Effector memory CD8-positive, alpha-beta T cell (primary cell): ENCODE data around the gene UBAC2.

ENCODE experiments used
- ATAC-seq: fragments of 150-1000 bp; cut with Tn5 transposase; replicated peaks from 2 replicates; pipeline ENCODE4 v1.10.0; 2021; ENCODE audit warnings: mild to moderate bottlenecking, moderate library complexity
- DNase-seq, 3 experiments: peaks; one replicate each; pipeline ENCODE4 v3.0.0; 2021
- H3K27ac Mint-ChIP-seq, 2 donors: one replicate each; pipeline ENCODE4 v1.8.0; 2022; ENCODE audit warnings: mild to moderate bottlenecking in 2 of 2, mixed read lengths in 2 of 2, moderate library complexity in 2 of 2
- H3K27me3 Mint-ChIP-seq, 2 donors: one replicate each; pipeline ENCODE4 v1.8.0; 2022; ENCODE audit warnings: mixed read lengths in 2 of 2
- H3K36me3 Mint-ChIP-seq: one replicate; pipeline ENCODE4 v1.8.0; 2022; ENCODE audit warnings: mild to moderate bottlenecking, moderate library complexity, mixed read lengths; ENCODE audit not compliant: insufficient read depth
- H3K4me1 Mint-ChIP-seq, 2 donors: one replicate each; pipeline ENCODE4 v1.8.0; 2022; ENCODE audit warnings: low read depth in 2 of 2, mixed read lengths in 2 of 2
- H3K4me3 Mint-ChIP-seq, 2 donors: one replicate each; pipeline ENCODE4 v1.8.0; 2022; ENCODE audit warnings: mild to moderate bottlenecking in 2 of 2, mixed read lengths in 2 of 2, moderate library complexity in 2 of 2
- H3K9me3 Mint-ChIP-seq, 2 donors: one replicate each; pipeline ENCODE4 v1.8.0; 2022; ENCODE audit warnings: mixed read lengths in 2 of 2

Gene UBAC2

GRCh38 chr13:99331881-99332293, 131.2 kb downstream of the UBAC2 start:
- Mint-ChIP-seq H3K27ac (no peak overlapping the region), H3K9me3 (no peaks in the 10 kb centered on the region), H3K36me3 (peaks cover 8% of the 10 kb centered on the region), H3K27me3 (no peaks in the 10 kb centered on the region), H3K4me3 (no peak overlapping the region), H3K4me1 (peaks cover 23 to 37% of the 10 kb centered on the region in 2 donors)
- DNase-seq, result no peak
- ATAC-seq, result no peak

GRCh38 chr13:99332456-99332855, 131.8 kb downstream of the UBAC2 start:
- H3K9me3 Mint-ChIP-seq, result no peaks in the 10 kb centered on the region
- peaks cover 18 to 36% of the 10 kb centered on the region in 2 donors for H3K4me1 Mint-ChIP-seq
- ATAC-seq, result no peak
- H3K27me3 Mint-ChIP-seq, result no peaks in the 10 kb centered on the region
- peaks cover 7% of the 10 kb centered on the region for H3K36me3 Mint-ChIP-seq
- H3K27ac Mint-ChIP-seq, result no peak overlapping the region
- DNase-seq, result no peak
- H3K4me3 Mint-ChIP-seq, result no peak overlapping the region

- Mint-ChIP-seq H3K4me3 (no peak overlapping the region), H3K9me3 (no peaks in the 10 kb centered on the region), H3K36me3 (peaks cover 10% of the 10 kb centered on the region), H3K27me3 (no peaks in the 10 kb centered on the region), H3K27ac (peak overlapping the region in 1 of 2 donors; percentile 67), H3K4me1 (peaks cover 28 to 49% of the 10 kb centered on the region in 2 donors)
- no peak for ATAC-seq
- no peak for DNase-seq
Measured at GRCh38 chr13:99334221-99334620, 133.6 kb downstream of the UBAC2 start.

GRCh38 chr13:99335087-99335486, 134.4 kb downstream of the UBAC2 start:
- peak overlapping the region; percentile 5 to 67 for H3K27ac Mint-ChIP-seq
- H3K36me3 Mint-ChIP-seq, result peaks cover 18% of the 10 kb centered on the region
- H3K9me3 Mint-ChIP-seq, result no peaks in the 10 kb centered on the region
- no peaks in the 10 kb centered on the region for H3K27me3 Mint-ChIP-seq
- H3K4me3 Mint-ChIP-seq, result no peak overlapping the region
- H3K4me1 Mint-ChIP-seq, result peaks cover 34 to 56% of the 10 kb centered on the region in 2 donors
- ATAC-seq (no peak), DNase-seq (no peak)

GRCh38 chr13:99335603-99336002, 134.9 kb downstream of the UBAC2 start:
- no peak overlapping the region for H3K4me3 Mint-ChIP-seq
- no peaks in the 10 kb centered on the region for H3K27me3 Mint-ChIP-seq
- peak overlapping the region; percentile 5 to 62 for H3K27ac Mint-ChIP-seq
- H3K4me1 Mint-ChIP-seq, result peaks cover 39 to 61% of the 10 kb centered on the region in 2 donors
- ATAC-seq (no peak), DNase-seq (no peak)
- H3K36me3 Mint-ChIP-seq, result peaks cover 23% of the 10 kb centered on the region
- H3K9me3 Mint-ChIP-seq, result no peaks in the 10 kb centered on the region

- Mint-ChIP-seq H3K9me3 (no peaks in the 10 kb centered on the region), H3K27me3 (no peaks in the 10 kb centered on the region), H3K27ac (peak overlapping the region; percentile 75 to 91), H3K4me1 (peaks cover 41 to 69% of the 10 kb centered on the region in 2 donors), H3K36me3 (peaks cover 29% of the 10 kb centered on the region), H3K4me3 (peak overlapping the region; percentile 81 to 84)
- ATAC-seq (no peak), DNase-seq (no peak)
Measured at GRCh38 chr13:99339230-99339721, 138.6 kb downstream of the UBAC2 start.

GRCh38 chr13:99339736-99340397, 139.2 kb downstream of the UBAC2 start:
- Mint-ChIP-seq H3K27me3 (no peaks in the 10 kb centered on the region), H3K9me3 (no peaks in the 10 kb centered on the region), H3K4me3 (peak overlapping the region; percentile 81 to 84), H3K27ac (peak overlapping the region; percentile 75 to 91), H3K36me3 (peaks cover 34% of the 10 kb centered on the region), H3K4me1 (peaks cover 45 to 68% of the 10 kb centered on the region in 2 donors)
- DNase-seq (peak; percentile 63 to 68 (median 66)), ATAC-seq (peak; percentile 90)

- Mint-ChIP-seq H3K9me3 (no peaks in the 10 kb centered on the region), H3K4me3 (peak overlapping the region; percentile 81 to 84), H3K27ac (peak overlapping the region; percentile 75 to 91), H3K36me3 (peaks cover 35% of the 10 kb centered on the region), H3K27me3 (no peaks in the 10 kb centered on the region), H3K4me1 (peaks cover 48 to 66% of the 10 kb centered on the region in 2 donors)
- DNase-seq (no peak), ATAC-seq (peak; percentile 49)
Measured at GRCh38 chr13:99340638-99341037, 140.0 kb downstream of the UBAC2 start.

- H3K36me3 Mint-ChIP-seq, result peaks cover 43% of the 10 kb centered on the region
- no peak overlapping the region for H3K27ac Mint-ChIP-seq
- H3K9me3 Mint-ChIP-seq, result no peaks in the 10 kb centered on the region
- H3K4me1 Mint-ChIP-seq, result peaks cover 56 to 68% of the 10 kb centered on the region in 2 donors
- peak overlapping the region in 1 of 2 donors; percentile 84 for H3K4me3 Mint-ChIP-seq
- DNase-seq (no peak), ATAC-seq (no peak)
- no peaks in the 10 kb centered on the region for H3K27me3 Mint-ChIP-seq
Measured at GRCh38 chr13:99341969-99342722, 141.5 kb downstream of the UBAC2 start.

- Mint-ChIP-seq H3K27ac (no peak overlapping the region), H3K9me3 (no peaks in the 10 kb centered on the region)
- no peak for ATAC-seq
Measured at GRCh38 chr13:99342723-99343315, 142.2 kb downstream of the UBAC2 start.

GRCh38 chr13:99344610-99345208, 144.1 kb downstream of the UBAC2 start:
- H3K4me1 Mint-ChIP-seq, result peaks cover 64 to 73% of the 10 kb centered on the region in 2 donors
- peaks cover 56% of the 10 kb centered on the region for H3K36me3 Mint-ChIP-seq
- peak overlapping the region in 1 of 2 donors; percentile 5 for H3K4me3 Mint-ChIP-seq
- H3K27ac Mint-ChIP-seq, result peak overlapping the region; percentile 29 to 86
- DNase-seq, result no peak
- H3K27me3 Mint-ChIP-seq, result no peaks in the 10 kb centered on the region
- H3K9me3 Mint-ChIP-seq, result no peaks in the 10 kb centered on the region
- no peak for ATAC-seq

More at GRCh38 chr13:99342723-99343315, 142.2 kb downstream of the UBAC2 start:
- Mint-ChIP-seq H3K27me3 (no peaks in the 10 kb centered on the region), H3K4me3 (no peak overlapping the region), H3K4me1 (peaks cover 58 to 69% of the 10 kb centered on the region in 2 donors), H3K36me3 (peaks cover 44% of the 10 kb centered on the region)
- no peak for DNase-seq

GRCh38 chr13:99345345-99345744, 144.7 kb downstream of the UBAC2 start:
- no peaks in the 10 kb centered on the region for H3K27me3 Mint-ChIP-seq
- H3K27ac Mint-ChIP-seq, result peak overlapping the region; percentile 29 to 86
- peaks cover 51% of the 10 kb centered on the region for H3K36me3 Mint-ChIP-seq
- DNase-seq (no peak), ATAC-seq (no peak)
- H3K9me3 Mint-ChIP-seq, result no peaks in the 10 kb centered on the region
- H3K4me3 Mint-ChIP-seq, result peak overlapping the region in 1 of 2 donors; percentile 5
- peaks cover 58 to 68% of the 10 kb centered on the region in 2 donors for H3K4me1 Mint-ChIP-seq
